Gastroesophageal sphincter (tissue), 3 donors: ENCODE results near the gene MANEA.

Source experiments
- POLR2AphosphoS5 ChIP-seq: sonication (generic); formaldehyde crosslinking; IDR thresholded peaks from one replicate; pipeline ENCODE4 v1.6.1; 2017; ENCODE audit warnings: antibody characterized with exemption
- TF ChIP-seq, protein P1 (sequence below), 4 experiments: fragments of 200-600 bp in 2 of 4; fragments of 450-650 bp in 2 of 4; sonication (generic) in 1 of 4; IDR thresholded peaks; one replicate each; pipeline ENCODE4 v1.5.1; 2017 to 2019; ENCODE audit warnings: antibody characterized with exemption in 4 of 4, mild to moderate bottlenecking in 2 of 4, moderate library complexity in 2 of 4

DNA sequence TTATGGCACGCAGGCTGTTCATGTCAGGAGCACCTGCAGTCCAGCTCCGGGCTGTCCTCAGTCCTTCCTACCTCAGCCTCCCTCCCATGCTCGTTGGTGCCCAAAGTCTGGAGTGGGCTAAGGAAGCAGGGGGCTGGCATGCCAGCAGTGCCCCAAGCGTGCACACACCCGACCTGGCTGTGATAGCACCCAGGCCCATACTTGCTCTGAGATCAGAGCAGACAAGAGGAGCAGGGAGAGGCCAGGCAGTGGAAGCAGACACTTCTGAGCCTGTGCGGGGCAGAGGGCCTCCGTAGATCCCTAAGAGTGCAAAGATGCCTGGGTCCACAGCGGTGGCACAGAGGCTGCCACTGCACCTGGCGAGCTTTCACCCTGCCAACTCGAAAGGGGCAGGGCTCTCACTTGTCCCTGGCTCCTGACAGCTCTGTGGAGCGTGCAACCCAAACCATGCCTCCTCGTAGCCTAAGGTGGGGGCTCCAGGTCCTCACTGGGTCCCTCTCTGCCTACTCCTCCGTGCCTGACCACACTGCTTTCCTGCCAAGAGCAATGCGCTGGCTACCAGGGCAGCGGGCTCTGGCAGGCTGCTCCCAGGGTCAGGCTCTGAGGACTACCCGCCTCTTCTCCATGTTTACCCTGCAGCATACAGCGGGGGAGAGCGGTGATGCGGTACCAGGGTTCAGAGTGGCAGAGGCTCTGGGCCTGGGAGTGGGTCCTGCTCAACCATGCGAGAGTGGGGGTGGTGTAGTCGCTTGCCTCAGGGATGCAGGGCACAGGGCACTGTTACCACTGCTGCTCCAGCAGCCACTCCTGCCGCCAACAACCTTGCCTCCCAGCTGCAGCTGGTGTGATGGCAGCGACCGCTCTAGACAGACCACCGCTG lies 59.5 kb downstream of the MANEA start:
- TF ChIP-seq POLR2AphosphoS5: no peak
- TF ChIP-seq, protein P1, sequence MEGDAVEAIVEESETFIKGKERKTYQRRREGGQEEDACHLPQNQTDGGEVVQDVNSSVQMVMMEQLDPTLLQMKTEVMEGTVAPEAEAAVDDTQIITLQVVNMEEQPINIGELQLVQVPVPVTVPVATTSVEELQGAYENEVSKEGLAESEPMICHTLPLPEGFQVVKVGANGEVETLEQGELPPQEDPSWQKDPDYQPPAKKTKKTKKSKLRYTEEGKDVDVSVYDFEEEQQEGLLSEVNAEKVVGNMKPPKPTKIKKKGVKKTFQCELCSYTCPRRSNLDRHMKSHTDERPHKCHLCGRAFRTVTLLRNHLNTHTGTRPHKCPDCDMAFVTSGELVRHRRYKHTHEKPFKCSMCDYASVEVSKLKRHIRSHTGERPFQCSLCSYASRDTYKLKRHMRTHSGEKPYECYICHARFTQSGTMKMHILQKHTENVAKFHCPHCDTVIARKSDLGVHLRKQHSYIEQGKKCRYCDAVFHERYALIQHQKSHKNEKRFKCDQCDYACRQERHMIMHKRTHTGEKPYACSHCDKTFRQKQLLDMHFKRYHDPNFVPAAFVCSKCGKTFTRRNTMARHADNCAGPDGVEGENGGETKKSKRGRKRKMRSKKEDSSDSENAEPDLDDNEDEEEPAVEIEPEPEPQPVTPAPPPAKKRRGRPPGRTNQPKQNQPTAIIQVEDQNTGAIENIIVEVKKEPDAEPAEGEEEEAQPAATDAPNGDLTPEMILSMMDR (IDR thresholded peaks at IDR 0.05): no peak
